ENCODE data around the gene ANK3.
A peak's percentile ranks its signal among the peaks of the same experiment; 100 is the strongest.

ANK3 gene

GRCh38 chr10:60413306-60414012 is 23.8 kb upstream of the ANK3 start:
- no peak for DNase-seq (ENCODE audit: low spot score)

- DNase-seq (ENCODE audit: low spot score), result peak; percentile 30
Measured at GRCh38 chr10:60410970-60411369, 21.3 kb upstream of the ANK3 start.

- no peak for DNase-seq (ENCODE audit: low spot score)
Measured at GRCh38 chr10:60409202-60409601, 19.5 kb upstream of the ANK3 start.

- no peak for DNase-seq (ENCODE audit: low spot score)
Measured at GRCh38 chr10:60406182-60406581, 16.5 kb upstream of the ANK3 start.

- DNase-seq (ENCODE audit: low spot score), result no peak
Measured at GRCh38 chr10:60405172-60405571, 15.5 kb upstream of the ANK3 start.

GRCh38 chr10:60403168-60403873 is 13.6 kb upstream of the ANK3 start:
- DNase-seq (ENCODE audit: low spot score), result no peak

GRCh38 chr10:60400366-60400765 is 10.7 kb upstream of the ANK3 start:
- no peak for DNase-seq (ENCODE audit: low spot score)

GRCh38 chr10:60399328-60399727 is 9.7 kb upstream of the ANK3 start:
- no peak for DNase-seq (ENCODE audit: low spot score)

GRCh38 chr10:60397792-60398191 is 8.1 kb upstream of the ANK3 start:
- DNase-seq (ENCODE audit: low spot score), result no peak

- no peak for DNase-seq (ENCODE audit: low spot score)
Measured at GRCh38 chr10:60396766-60397165, 7.1 kb upstream of the ANK3 start.

GRCh38 chr10:60395711-60396110 is 6.0 kb upstream of the ANK3 start:
- DNase-seq (ENCODE audit: low spot score), result no peak

- peak; percentile 52 for DNase-seq (ENCODE audit: low spot score)
Measured at GRCh38 chr10:60394446-60394845, 4.8 kb upstream of the ANK3 start.

- no peak for DNase-seq (ENCODE audit: low spot score)
Measured at GRCh38 chr10:60390224-60390626, 550 bp upstream of the ANK3 start.

- no peak for DNase-seq (ENCODE audit: low spot score)
Measured at GRCh38 chr10:60388709-60389301, 870 bp downstream of the ANK3 start.

GRCh38 chr10:60388116-60388625 is 1.5 kb downstream of the ANK3 start:
- no peak for DNase-seq (ENCODE audit: low spot score)

GRCh38 chr10:60387531-60387930 is 2.1 kb downstream of the ANK3 start:
- DNase-seq (ENCODE audit: low spot score), result no peak

- no peak for DNase-seq (ENCODE audit: low spot score)
Measured at GRCh38 chr10:60385399-60385738, 4.3 kb downstream of the ANK3 start.

GRCh38 chr10:60384708-60385398 is 4.8 kb downstream of the ANK3 start:
- DNase-seq (ENCODE audit: low spot score), result no peak

GRCh38 chr10:60384011-60384410 is 5.7 kb downstream of the ANK3 start:
- DNase-seq (ENCODE audit: low spot score), result no peak

GRCh38 chr10:60382946-60383681 is 6.6 kb downstream of the ANK3 start:
- DNase-seq (ENCODE audit: low spot score), result no peak

- no peak for DNase-seq (ENCODE audit: low spot score)
Measured at GRCh38 chr10:60380781-60381180, 8.9 kb downstream of the ANK3 start.

GRCh38 chr10:60377955-60378354 is 11.7 kb downstream of the ANK3 start:
- DNase-seq (ENCODE audit: low spot score), result peak; percentile 7

Measured in activated CD4-positive, alpha-beta T cell treated with anti-CD3 and anti-CD28 coated beads, Interleukin-2, Interleukin-4, amounts not matched to agents 100 ng/mL and 50 ng/mL, durations not matched to agents 16 hours and 8 hours (primary cell).